ENCODE results near the gene LGR4. TPM values are rescaled to one million over a fixed set of nuclear protein-coding genes. Genes with fewer than 3 reads are reported as not detected.
A peak's percentile ranks its signal among the peaks of the same experiment; 100 is the strongest.

LGR4 gene
- total RNA-seq, 4 donors from 2014 or later = 28.7 to 165 (median 120) TPM

DNA sequence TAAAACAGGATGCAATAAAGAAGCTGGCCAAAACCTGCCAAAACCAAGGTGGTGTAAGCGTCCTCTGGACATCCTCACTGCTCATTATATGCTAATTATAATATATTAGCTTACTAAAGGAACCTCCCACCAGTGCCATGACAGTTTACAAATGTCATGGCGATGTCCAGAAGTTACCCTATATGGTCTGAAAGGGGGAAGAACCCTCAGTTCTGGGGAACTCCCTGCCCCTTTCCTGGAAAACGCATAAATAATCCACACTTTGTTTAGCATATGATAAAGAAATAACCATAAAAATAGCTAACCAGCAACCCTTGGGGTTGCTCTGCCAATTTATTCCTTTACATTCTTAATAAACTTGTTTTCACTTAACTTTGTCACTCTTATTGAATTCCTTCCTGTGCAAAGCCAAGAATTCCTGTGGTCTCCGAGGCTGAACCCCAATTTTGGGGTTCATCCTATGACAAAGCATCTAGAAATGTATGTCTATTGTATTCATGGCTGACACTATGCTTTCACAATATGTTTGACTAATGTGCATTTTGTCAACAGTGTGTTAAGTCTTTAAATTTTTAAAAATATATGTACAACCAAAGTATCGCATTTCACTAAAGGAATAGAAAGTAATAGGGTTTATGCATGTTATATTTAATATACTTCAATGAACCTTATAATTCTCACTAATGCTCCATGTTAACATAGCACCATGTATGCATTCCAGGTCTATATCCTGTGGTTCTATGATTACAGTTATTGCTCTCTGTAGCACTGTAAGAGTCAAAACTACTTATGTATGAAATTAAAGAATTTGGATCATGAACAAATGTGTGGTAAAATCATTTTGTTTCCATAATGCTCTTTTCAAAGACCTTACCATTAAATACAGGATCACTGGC, 25.1 kb downstream of the LGR4 start:
- in situ Hi-C loops (cut with MboI; ENCODE audit: low pct_ligation_motif_present in 1 of 4, low pct_unique_long_range_greater_than_20kb in 1 of 4, low sequenced_read_pairs in 3 of 4) = no loop called here
- Histone ChIP-seq H3K9me3 (no peaks in the 10 kb centered on the region), H3K4me1 (peaks cover 0 to 42% (median 11%) of the 10 kb centered on the region in 4 donors), H3K4me3 (no peak overlapping the region), H3K27ac (no peak overlapping the region), H3K36me3 (no peaks in the 10 kb centered on the region), H3K27me3 (no peaks in the 10 kb centered on the region)
- WGBS, 2 donors (ENCODE audit: low coverage in 1 of 2) = 82 to 83% methylated on average over 2 to 5 of the region's 5 CpGs
- DNase-seq = no peak
- TF ChIP-seq POLR2AphosphoS5 (IDR thresholded peaks at IDR 0.05) (no peak), EP300 (IDR thresholded peaks at IDR 0.05; ENCODE audit: low read depth) (no peak), POLR2A (IDR thresholded peaks at IDR 0.05) (no peak)
- TF ChIP-seq, protein P1, sequence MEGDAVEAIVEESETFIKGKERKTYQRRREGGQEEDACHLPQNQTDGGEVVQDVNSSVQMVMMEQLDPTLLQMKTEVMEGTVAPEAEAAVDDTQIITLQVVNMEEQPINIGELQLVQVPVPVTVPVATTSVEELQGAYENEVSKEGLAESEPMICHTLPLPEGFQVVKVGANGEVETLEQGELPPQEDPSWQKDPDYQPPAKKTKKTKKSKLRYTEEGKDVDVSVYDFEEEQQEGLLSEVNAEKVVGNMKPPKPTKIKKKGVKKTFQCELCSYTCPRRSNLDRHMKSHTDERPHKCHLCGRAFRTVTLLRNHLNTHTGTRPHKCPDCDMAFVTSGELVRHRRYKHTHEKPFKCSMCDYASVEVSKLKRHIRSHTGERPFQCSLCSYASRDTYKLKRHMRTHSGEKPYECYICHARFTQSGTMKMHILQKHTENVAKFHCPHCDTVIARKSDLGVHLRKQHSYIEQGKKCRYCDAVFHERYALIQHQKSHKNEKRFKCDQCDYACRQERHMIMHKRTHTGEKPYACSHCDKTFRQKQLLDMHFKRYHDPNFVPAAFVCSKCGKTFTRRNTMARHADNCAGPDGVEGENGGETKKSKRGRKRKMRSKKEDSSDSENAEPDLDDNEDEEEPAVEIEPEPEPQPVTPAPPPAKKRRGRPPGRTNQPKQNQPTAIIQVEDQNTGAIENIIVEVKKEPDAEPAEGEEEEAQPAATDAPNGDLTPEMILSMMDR (IDR thresholded peaks at IDR 0.05) = no peak
- intact Hi-C loops (cut with DNase I; ENCODE audit: low total_unique reads) = no loop called here

DNA sequence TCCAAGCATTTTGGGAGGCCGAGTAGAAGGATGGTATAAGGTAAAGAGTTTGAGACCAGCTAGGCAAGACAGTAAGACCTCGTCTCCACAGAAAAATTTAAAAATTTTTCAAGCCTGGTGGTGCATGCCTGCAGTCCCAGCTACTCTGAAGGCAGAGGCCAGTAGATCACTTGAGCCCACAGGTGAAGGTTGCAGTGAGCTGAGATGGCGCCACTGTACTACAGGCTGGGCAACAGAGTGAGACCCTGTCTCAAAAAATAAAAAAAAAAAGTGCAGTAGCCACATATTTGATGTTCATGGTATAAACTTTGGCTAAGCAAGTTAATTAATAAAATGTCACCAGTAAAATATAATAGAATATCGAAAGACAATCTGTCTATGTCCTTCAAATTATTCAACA, 27.0 kb downstream of the LGR4 start:
- Histone ChIP-seq H3K4me3 (no peak overlapping the region), H3K36me3 (no peaks in the 10 kb centered on the region), H3K9me3 (no peaks in the 10 kb centered on the region), H3K4me1 (peaks cover 0 to 28% (median 7%) of the 10 kb centered on the region in 4 donors), H3K27me3 (no peaks in the 10 kb centered on the region), H3K27ac (no peak overlapping the region)
- 81 to 90% methylated on average over 4 of the region's 4 CpGs for WGBS, 2 donors (ENCODE audit: low coverage in 1 of 2)
- TF ChIP-seq POLR2A (IDR thresholded peaks at IDR 0.05) (no peak), POLR2AphosphoS5 (IDR thresholded peaks at IDR 0.05) (no peak), EP300 (IDR thresholded peaks at IDR 0.05; ENCODE audit: low read depth) (no peak)
- intact Hi-C loops (cut with DNase I; ENCODE audit: low total_unique reads) (no loop called here), in situ Hi-C loops (cut with MboI; ENCODE audit: low pct_ligation_motif_present in 1 of 4, low pct_unique_long_range_greater_than_20kb in 1 of 4, low sequenced_read_pairs in 3 of 4) (no loop called here)
- DNase-seq = no peak

DNA sequence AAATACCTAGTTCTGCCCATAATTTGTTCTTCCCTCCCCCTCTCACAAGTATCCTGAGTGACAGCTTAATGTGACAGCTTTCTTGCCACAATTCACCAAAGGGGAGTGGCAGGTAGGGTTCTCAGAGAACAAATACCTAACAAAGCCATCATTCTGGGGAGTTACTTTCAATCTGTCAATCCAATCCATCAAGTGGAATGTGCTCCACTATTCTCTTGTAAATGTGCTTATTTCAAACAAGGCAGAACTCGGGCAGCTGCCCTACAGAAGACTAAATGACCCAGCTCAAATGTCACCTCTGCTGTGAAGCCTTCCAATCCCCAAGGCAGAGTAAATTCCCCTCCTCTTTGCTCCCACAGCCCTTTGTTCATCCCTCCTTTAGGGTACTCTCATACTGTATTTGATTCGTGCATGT, 27.8 kb downstream of the LGR4 start:
- H3K27ac ChIP-seq = no peak overlapping the region
- in situ Hi-C loops (cut with MboI; ENCODE audit: low pct_ligation_motif_present in 1 of 4, low pct_unique_long_range_greater_than_20kb in 1 of 4, low sequenced_read_pairs in 3 of 4) = no loop called here
- H3K4me1 ChIP-seq = peaks cover 0 to 28% (median 7%) of the 10 kb centered on the region in 4 donors
- intact Hi-C loops (cut with DNase I; ENCODE audit: low total_unique reads) = no loop called here
- 48 to 69% methylated on average over 2 of the region's 2 CpGs for WGBS, 2 donors (ENCODE audit: low coverage in 1 of 2)
- TF ChIP-seq POLR2A (IDR thresholded peaks at IDR 0.05) (no peak), POLR2AphosphoS5 (IDR thresholded peaks at IDR 0.05) (no peak), EP300 (IDR thresholded peaks at IDR 0.05; ENCODE audit: low read depth) (no peak)
- TF ChIP-seq, protein P1 (IDR thresholded peaks at IDR 0.05) = no peak
- no peaks in the 10 kb centered on the region for H3K9me3 ChIP-seq
- no peak for DNase-seq
- no peaks in the 10 kb centered on the region for H3K36me3 ChIP-seq
- H3K4me3 ChIP-seq = no peak overlapping the region
- H3K27me3 ChIP-seq = no peaks in the 10 kb centered on the region

DNA sequence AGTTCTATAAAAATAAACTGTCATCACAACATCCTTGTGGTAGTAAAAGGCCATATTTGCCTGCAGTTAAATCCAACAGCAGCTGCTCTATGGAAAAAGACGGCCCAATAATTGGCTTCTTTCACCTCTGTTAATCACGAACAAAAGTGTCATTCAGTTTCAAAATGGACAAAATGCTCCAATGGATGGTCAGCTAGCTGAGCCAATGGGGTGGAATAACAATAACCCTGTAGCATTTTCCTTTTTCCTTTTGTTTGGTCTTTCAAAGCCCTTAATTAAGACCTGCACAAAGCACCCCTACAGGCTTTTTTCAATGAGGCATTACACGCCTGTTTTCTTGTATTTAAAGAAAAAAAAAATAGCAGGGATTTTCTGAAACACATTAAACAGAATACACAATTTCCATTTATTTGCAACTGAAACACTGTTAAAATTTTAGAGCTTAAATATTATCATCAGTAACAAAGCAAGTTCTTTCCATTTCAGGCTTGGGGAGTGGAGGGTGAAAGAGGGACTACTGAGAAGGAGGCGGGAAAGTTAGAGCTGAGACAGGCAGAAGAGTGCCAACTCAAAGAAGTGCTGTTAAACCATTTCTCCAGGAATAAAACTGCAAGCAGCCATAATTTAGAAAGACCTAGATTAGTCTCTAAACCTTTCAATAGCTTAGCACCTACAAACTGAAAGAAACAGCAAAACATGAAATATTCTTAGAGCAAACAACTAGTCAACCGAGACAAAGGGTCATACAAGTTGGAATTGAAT, 28.7 kb downstream of the LGR4 start:
- intact Hi-C loops (cut with DNase I; ENCODE audit: low total_unique reads) = no loop called here

DNA sequence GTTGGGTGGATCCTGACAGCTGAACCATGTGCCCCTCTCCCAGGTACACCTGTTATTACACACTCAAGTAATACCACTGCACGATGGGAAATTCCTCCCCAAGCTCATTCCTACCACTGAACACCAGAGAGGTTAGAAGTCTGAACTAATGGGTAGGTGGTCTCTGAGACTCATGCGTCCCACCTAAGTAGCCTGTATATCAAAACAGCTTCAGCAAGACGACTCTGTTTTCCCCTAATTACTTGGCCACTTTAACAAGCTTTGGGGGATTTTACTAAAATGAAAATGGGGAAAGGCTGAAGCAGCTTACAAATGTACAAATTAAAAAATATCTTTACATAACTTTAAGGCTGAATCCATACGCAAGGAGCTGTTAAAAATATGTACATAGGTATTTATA, 29.4 kb downstream of the LGR4 start:
- 81 to 83% methylated on average over 3 to 4 of the region's 4 CpGs for WGBS, 2 donors (ENCODE audit: low coverage in 1 of 2)
- Histone ChIP-seq H3K27ac (no peak overlapping the region), H3K4me3 (no peak overlapping the region), H3K9me3 (no peaks in the 10 kb centered on the region), H3K4me1 (peaks cover 0 to 29% (median 7%) of the 10 kb centered on the region in 4 donors), H3K27me3 (no peaks in the 10 kb centered on the region), H3K36me3 (no peaks in the 10 kb centered on the region)
- intact Hi-C loops (cut with DNase I; ENCODE audit: low total_unique reads) (no loop called here), in situ Hi-C loops (cut with MboI; ENCODE audit: low pct_ligation_motif_present in 1 of 4, low pct_unique_long_range_greater_than_20kb in 1 of 4, low sequenced_read_pairs in 3 of 4) (no loop called here)
- TF ChIP-seq EP300 (IDR thresholded peaks at IDR 0.05; ENCODE audit: low read depth) (no peak), POLR2A (IDR thresholded peaks at IDR 0.05) (no peak), POLR2AphosphoS5 (IDR thresholded peaks at IDR 0.05) (no peak)
- TF ChIP-seq, protein P1 (IDR thresholded peaks at IDR 0.05) = no peak
- no peak for DNase-seq

More for the DNA sequence above, 28.7 kb downstream of the LGR4 start:
- no peak for TF ChIP-seq POLR2AphosphoS5 (IDR thresholded peaks at IDR 0.05)
- TF ChIP-seq EP300 (IDR thresholded peaks at IDR 0.05; ENCODE audit: low read depth) = no peak
- in situ Hi-C loops (cut with MboI; ENCODE audit: low pct_ligation_motif_present in 1 of 4, low pct_unique_long_range_greater_than_20kb in 1 of 4, low sequenced_read_pairs in 3 of 4) = no loop called here
- Histone ChIP-seq H3K9me3 (no peaks in the 10 kb centered on the region), H3K36me3 (no peaks in the 10 kb centered on the region), H3K27me3 (no peaks in the 10 kb centered on the region), H3K4me1 (peaks cover 0 to 28% (median 7%) of the 10 kb centered on the region in 4 donors), H3K27ac (peak overlapping the region in 1 of 4 donors; percentile 7), H3K4me3 (no peak overlapping the region)
- DNase-seq = no peak
- 55 to 65% methylated on average over 4 to 5 of the region's 5 CpGs for WGBS, 2 donors (ENCODE audit: low coverage in 1 of 2)
